Stomach smooth muscle (tissue), 2 donors: ENCODE measurements around the gene SHROOM3.

ENCODE experiments used
- H3K27ac ChIP-seq: one replicate; pipeline ENCODE4 v1.7.0; 2013; ENCODE audit warnings: mild to moderate bottlenecking, low read length, inconsistent platforms
- H3K27me3 ChIP-seq, 2 donors: one replicate each; pipeline ENCODE4 v1.7.0; 2013; ENCODE audit warnings: low read length in 2 of 2; ENCODE audit not compliant: insufficient read depth in 2 of 2, control insufficient read depth in 1 of 2
- H3K36me3 ChIP-seq, 2 donors: one replicate each; pipeline ENCODE4 v1.7.0; 2013; ENCODE audit warnings: low read length in 2 of 2; ENCODE audit not compliant: control insufficient read depth in 2 of 2, insufficient read depth in 2 of 2
- H3K4me1 ChIP-seq: one replicate; pipeline ENCODE4 v1.7.0; 2013; ENCODE audit warnings: low read length; ENCODE audit not compliant: control insufficient read depth, insufficient read depth
- H3K4me3 ChIP-seq, 2 donors: one replicate each; pipeline ENCODE4 v1.7.0; 2013; ENCODE audit warnings: low read length in 2 of 2
- H3K9ac ChIP-seq, 2 donors: one replicate each; pipeline ENCODE4 v1.7.0; 2013; ENCODE audit warnings: low read length in 2 of 2, mild to moderate bottlenecking in 1 of 2
- H3K9me3 ChIP-seq, 2 donors: one replicate each; pipeline ENCODE4 v1.7.0; 2013; ENCODE audit warnings: low read length in 2 of 2; ENCODE audit not compliant: control insufficient read depth in 2 of 2
- donor health status: healthy.
- donor health status: Pancreatic carcinoma.

The SHROOM3 gene

DNA sequence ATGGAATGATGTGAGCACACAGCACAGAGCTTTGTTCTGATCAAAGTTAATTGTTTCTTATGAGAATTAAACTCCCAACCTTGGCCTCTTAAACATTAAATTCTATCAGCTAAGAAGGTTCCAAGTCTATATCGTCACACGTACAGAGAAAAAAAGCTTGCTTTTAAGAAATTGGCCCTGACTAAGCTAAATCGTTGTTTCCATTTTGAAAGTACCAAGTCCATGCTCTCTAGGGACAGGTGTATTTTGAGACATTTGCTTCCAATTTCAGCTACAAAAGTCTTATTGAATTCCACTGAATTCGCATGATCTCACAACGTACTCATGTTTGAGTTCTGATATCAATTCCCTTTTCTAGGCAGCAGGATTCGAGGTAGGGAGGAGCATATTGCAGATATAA lies 157.4 kb downstream of the SHROOM3 start:
- Histone ChIP-seq H3K4me3 (no peak overlapping the region), H3K27me3 (no peaks in the 10 kb centered on the region), H3K9ac (no peak overlapping the region), H3K4me1 (peaks cover 10% of the 10 kb centered on the region), H3K36me3 (no peaks in the 10 kb centered on the region), H3K27ac (no peak overlapping the region), H3K9me3 (no peaks in the 10 kb centered on the region)

DNA sequence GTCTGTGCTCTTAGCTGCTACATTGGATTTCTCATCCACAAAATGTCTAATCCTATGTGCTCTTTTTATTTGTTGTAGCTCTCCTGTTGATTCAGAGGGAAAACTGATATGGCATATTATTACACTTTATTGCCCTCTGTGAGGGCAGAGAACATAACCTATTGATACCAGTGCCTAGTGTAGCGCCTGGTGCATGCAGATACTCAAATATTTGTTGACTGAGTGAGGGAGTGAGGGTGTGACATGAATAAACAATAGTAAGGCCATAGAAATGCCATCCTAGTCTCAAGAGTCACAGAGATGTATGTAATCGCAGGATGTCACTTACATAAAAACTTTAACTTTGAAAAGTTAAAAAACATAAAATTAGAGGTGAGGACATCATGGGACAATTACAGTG lies 159.1 kb downstream of the SHROOM3 start:
- H3K4me3 ChIP-seq, result no peak overlapping the region
- H3K36me3 ChIP-seq, result no peaks in the 10 kb centered on the region
- no peak overlapping the region for H3K27ac ChIP-seq
- no peak overlapping the region for H3K9ac ChIP-seq
- no peaks in the 10 kb centered on the region for H3K27me3 ChIP-seq
- peaks cover 10% of the 10 kb centered on the region for H3K4me1 ChIP-seq
- H3K9me3 ChIP-seq, result no peaks in the 10 kb centered on the region

DNA sequence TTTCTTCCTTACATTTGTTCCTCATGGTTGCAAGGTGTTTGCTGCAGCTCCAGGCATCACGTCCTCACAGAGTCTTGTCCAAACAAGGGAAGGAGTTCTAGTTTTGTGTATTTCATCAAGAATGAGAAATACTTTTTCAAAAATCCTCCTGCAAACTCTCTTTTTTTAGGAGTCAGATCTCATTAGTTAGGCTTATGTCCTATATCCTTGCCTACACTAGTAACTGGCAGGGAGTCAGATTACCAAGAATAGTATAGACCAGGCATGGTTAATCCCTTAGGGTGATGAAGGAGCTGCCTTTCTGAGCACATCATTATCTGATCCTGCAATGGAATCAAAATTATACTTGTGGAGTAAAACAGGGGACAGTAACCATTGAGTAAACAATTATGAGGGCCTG lies 160.4 kb downstream of the SHROOM3 start:
- Histone ChIP-seq H3K9me3 (no peaks in the 10 kb centered on the region), H3K4me1 (no peaks in the 10 kb centered on the region), H3K9ac (no peak overlapping the region), H3K27me3 (no peaks in the 10 kb centered on the region), H3K4me3 (no peak overlapping the region), H3K27ac (no peak overlapping the region), H3K36me3 (no peaks in the 10 kb centered on the region)

DNA sequence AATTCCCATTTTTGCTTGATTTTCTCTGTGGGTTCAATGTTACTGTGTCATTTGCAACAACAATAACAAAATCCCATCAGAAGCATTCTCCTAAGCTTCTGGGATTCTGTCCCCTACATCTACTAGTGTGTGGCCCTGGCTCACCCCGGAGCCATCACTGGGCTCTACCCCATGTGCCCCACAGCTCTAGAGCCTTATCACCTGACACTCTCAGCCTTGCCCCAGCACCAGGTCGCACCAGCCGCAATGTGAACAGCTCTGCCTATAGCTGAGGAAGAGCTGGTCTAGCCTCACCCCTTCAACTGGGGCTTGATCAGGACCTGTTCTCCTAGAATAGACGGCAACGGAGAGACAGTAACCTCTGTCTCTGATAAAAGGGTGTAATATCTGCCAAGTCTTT lies 161.7 kb downstream of the SHROOM3 start:
- H3K27me3 ChIP-seq, result no peaks in the 10 kb centered on the region
- no peak overlapping the region for H3K4me3 ChIP-seq
- no peaks in the 10 kb centered on the region for H3K36me3 ChIP-seq
- H3K4me1 ChIP-seq, result no peaks in the 10 kb centered on the region
- H3K9ac ChIP-seq, result no peak overlapping the region
- H3K9me3 ChIP-seq, result no peaks in the 10 kb centered on the region
- H3K27ac ChIP-seq, result no peak overlapping the region

DNA sequence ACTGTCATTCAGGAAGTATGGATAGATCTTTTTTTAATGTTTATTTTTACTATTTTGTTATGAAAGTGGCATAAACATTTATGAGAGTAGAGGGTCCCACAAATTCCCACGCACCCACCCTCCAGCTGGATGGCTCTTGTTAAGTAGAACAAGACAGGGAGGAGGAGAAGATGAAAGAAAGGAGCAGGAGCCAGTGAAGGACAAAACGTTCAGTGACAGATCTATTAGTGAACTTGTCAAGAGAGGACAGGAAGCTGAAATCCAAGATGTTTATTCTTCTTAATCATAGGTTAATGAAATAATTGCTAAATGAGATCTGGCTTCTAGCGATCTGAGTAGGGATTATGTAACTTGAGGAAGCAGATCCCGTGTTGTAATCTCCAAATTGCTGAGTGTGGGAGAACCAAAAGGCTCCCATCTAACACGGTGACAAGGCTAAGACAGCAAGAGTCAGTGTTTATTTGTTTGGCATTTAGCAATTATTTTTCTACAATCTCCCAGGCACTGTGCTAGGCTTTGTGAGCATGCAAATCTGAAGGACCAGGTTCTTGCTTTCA lies 162.5 kb downstream of the SHROOM3 start:
- no peaks in the 10 kb centered on the region for H3K27me3 ChIP-seq
- no peaks in the 10 kb centered on the region for H3K9me3 ChIP-seq
- H3K36me3 ChIP-seq, result no peaks in the 10 kb centered on the region
- H3K27ac ChIP-seq, result no peak overlapping the region
- H3K4me3 ChIP-seq, result no peak overlapping the region
- no peak overlapping the region for H3K9ac ChIP-seq
- no peaks in the 10 kb centered on the region for H3K4me1 ChIP-seq

DNA sequence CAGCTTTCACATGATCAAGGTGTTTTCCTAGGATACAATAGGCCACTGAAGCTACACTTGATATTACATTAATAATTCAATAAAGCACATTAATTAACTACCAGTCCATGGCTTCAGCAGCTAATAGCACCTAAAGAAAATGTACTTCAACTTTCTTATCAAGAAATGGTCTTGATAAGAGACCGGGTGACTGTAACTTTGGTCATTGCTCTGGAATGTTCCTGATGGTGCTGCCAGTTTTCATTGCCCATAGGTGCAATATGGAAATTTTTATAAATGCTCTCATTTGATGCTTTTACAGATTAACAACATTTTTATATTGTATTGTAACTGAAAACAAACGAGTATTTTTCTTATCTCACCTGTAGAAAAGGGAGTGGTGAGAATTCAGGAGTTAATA lies 165.4 kb downstream of the SHROOM3 start:
- Histone ChIP-seq H3K36me3 (no peaks in the 10 kb centered on the region), H3K27ac (no peak overlapping the region), H3K27me3 (no peaks in the 10 kb centered on the region), H3K4me3 (no peak overlapping the region), H3K4me1 (no peaks in the 10 kb centered on the region), H3K9me3 (no peaks in the 10 kb centered on the region), H3K9ac (no peak overlapping the region)

DNA sequence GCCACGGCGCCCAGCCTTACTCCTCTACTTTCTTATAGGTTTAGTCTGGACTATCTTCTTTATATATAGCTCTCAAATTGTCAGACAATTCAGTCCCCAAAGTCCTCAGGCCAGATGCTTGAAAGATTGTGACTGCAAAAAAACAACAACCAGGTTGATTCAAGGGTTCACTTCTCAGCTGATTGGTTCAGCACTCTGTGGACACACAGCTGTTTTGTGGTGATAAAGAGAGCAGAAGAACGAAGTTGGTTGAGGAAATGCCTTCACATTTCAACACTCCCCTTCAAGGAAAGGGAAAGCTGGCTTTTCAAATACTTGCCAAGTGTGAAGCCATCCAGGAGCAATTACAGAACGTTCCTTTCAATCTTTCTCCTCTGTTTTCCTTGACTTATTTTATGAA lies 166.8 kb downstream of the SHROOM3 start:
- Histone ChIP-seq H3K4me3 (no peak overlapping the region), H3K27me3 (no peaks in the 10 kb centered on the region), H3K9me3 (no peaks in the 10 kb centered on the region), H3K27ac (no peak overlapping the region), H3K4me1 (no peaks in the 10 kb centered on the region), H3K36me3 (no peaks in the 10 kb centered on the region), H3K9ac (no peak overlapping the region)

DNA sequence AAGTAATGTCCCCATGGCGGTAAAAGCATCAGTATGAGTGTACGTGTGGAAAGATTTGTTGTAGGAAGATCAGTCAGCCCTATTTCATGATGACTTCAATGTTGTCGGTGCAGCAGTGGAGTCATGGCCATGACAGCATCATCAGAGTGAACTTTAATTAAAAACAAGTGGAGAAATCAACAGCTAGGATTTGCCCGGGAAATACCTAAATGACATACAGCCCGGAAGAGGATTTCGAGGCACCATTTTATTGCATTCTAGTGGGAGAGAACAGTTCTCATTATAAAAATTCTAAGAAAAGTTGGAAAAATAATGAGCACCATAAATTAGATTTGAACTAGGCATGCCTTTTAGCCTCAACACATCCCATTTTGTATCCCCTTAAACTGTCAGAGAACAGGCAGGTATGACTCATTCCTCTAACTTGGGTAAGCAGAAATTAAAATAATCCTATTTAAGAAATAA lies 170.1 kb downstream of the SHROOM3 start:
- Histone ChIP-seq H3K27ac (no peak overlapping the region), H3K9me3 (no peaks in the 10 kb centered on the region), H3K27me3 (no peaks in the 10 kb centered on the region), H3K4me3 (no peak overlapping the region), H3K9ac (no peak overlapping the region), H3K36me3 (no peaks in the 10 kb centered on the region), H3K4me1 (peaks cover 3% of the 10 kb centered on the region)

DNA sequence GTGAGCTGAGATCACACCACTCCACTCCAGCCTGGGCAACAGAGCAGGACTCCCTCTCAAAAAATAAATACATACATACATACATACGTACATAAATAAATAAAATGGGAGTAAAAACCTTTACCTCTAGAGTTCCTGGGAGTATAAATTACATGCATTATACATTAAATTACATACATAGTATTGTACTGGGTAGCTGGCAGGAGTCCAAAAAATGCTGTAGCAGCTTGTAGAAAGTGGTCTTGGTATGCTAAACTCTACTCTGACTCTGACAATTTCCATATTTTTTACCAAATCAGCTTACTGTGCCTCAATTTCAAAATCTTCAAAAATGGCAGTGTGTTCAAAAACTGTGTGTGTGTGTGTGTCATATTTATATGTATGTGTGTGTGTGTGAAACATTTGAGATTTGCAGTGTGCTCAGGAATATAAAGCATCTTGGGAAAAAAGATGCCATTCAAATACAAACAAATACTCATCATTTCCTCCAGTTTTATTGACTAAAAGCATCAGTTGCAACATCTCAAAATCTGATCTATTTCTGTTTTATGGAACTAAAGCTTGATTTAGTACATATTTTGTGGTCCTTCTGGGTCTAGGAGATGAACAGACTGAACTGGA lies 171.7 kb downstream of the SHROOM3 start:
- Histone ChIP-seq H3K4me1 (peaks cover 6% of the 10 kb centered on the region), H3K9ac (no peak overlapping the region), H3K9me3 (no peaks in the 10 kb centered on the region), H3K4me3 (no peak overlapping the region), H3K27me3 (no peaks in the 10 kb centered on the region), H3K27ac (no peak overlapping the region), H3K36me3 (no peaks in the 10 kb centered on the region)

DNA sequence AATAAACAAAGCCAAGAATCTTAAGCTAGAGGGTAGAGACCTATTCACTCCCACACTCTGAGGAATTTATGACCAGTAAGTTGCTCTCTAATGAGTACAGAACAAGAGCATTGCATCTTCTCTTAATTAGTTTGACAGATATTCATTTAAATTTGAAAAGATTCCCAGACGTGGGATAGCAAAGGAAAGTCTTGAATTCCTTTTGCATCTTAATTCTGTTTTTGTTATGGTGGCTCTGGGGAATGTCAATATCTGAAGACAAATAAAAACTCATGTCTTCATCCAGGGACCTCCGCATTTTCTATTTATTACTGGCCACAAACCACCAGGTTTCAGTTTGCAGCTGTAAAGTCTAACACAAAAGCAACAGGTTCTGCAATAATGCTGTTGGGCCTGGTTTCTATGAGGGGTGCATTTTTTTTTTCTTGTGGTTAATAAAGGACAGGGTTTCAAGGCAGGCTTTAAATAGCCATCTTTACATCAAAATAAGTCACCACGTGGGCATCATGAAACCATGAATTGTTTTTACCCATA lies 172.3 kb downstream of the SHROOM3 start:
- Histone ChIP-seq H3K4me1 (peaks cover 9% of the 10 kb centered on the region), H3K9ac (no peak overlapping the region), H3K27ac (no peak overlapping the region), H3K27me3 (no peaks in the 10 kb centered on the region), H3K9me3 (no peaks in the 10 kb centered on the region), H3K4me3 (no peak overlapping the region), H3K36me3 (no peaks in the 10 kb centered on the region)

DNA sequence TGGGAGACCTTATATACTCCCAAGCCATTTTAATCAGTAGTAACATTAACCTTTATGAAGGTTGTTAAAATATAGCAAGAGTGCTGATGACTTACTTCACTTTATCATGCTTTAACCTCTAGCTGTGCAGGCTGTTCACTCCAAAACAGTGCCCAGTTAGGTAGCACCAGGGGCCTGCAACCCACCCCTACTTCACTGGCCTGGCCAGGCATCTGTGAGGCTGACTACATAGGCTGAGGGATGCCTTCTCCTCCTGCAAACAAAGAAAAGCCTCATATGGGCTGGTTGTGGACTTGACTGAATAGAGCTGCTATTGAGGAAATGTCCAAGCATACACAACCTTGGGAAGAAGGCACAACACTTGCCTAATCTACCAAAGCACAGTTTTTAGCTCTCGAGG lies 172.8 kb downstream of the SHROOM3 start:
- H3K27ac ChIP-seq, result no peak overlapping the region
- H3K4me1 ChIP-seq, result peaks cover 9% of the 10 kb centered on the region

More for the DNA sequence above, 172.8 kb downstream of the SHROOM3 start:
- H3K36me3 ChIP-seq, result no peaks in the 10 kb centered on the region
- no peaks in the 10 kb centered on the region for H3K27me3 ChIP-seq
- no peak overlapping the region for H3K4me3 ChIP-seq
- H3K9me3 ChIP-seq, result no peaks in the 10 kb centered on the region
- no peak overlapping the region for H3K9ac ChIP-seq
